DOHH2 (cell line): Measurements from ENCODE around the gene SRRM1.

Experiments
- EZH2phosphoT487 ChIP-seq: fragments of 200-600 bp; sonication (generic); IDR thresholded peaks from 2 replicates; pipeline ENCODE4 v1.6.1; 2017; ENCODE audit warnings: borderline replicate concordance, mild to moderate bottlenecking, antibody characterized with exemption, low read length, moderate library complexity, mixed read lengths
- TF ChIP-seq, protein P1 (sequence below): fragments of 200-600 bp; sonication (generic); IDR thresholded peaks from one replicate; pipeline ENCODE4 v1.5.1; 2014; ENCODE audit warnings: antibody characterized with exemption, mild to moderate bottlenecking, low read depth, low read length; ENCODE audit not compliant: poor library complexity, severe bottlenecking

DNA sequence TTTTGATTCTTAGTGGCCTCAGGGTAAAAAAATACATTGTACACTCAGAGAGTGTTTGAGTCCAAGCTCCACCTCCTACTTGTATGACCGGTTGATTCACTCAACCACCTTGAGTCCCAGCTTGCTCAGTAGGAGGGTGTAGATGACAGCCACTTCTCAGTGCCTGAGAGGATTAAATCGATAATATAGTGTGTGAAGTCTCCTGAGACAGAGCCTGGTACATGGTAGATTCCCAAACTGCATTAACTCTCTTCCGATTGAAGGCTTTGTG is 48.8 kb upstream of the SRRM1 start:
- TF ChIP-seq, protein P1, sequence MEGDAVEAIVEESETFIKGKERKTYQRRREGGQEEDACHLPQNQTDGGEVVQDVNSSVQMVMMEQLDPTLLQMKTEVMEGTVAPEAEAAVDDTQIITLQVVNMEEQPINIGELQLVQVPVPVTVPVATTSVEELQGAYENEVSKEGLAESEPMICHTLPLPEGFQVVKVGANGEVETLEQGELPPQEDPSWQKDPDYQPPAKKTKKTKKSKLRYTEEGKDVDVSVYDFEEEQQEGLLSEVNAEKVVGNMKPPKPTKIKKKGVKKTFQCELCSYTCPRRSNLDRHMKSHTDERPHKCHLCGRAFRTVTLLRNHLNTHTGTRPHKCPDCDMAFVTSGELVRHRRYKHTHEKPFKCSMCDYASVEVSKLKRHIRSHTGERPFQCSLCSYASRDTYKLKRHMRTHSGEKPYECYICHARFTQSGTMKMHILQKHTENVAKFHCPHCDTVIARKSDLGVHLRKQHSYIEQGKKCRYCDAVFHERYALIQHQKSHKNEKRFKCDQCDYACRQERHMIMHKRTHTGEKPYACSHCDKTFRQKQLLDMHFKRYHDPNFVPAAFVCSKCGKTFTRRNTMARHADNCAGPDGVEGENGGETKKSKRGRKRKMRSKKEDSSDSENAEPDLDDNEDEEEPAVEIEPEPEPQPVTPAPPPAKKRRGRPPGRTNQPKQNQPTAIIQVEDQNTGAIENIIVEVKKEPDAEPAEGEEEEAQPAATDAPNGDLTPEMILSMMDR: no peak
- TF ChIP-seq EZH2phosphoT487: no peak
